ENCODE results near the gene LTO1. TPM values are rescaled to one million over a fixed set of nuclear protein-coding genes. Genes with fewer than 3 reads are reported as not detected.
A peak's percentile ranks its signal among the peaks of the same experiment; 100 is the strongest.

LTO1 gene, protein sequence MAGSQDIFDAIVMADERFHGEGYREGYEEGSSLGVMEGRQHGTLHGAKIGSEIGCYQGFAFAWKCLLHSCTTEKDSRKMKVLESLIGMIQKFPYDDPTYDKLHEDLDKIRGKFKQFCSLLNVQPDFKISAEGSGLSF
- 89.6 and 94.0 TPM in 2 replicates for total RNA-seq (2013; cell fraction: nucleolus; rRNA removed)
- total RNA-seq (2014; rRNA removed), result 14.2 and 19.8 TPM in 2 replicates
- 12.4 and 12.5 TPM in 2 replicates for total RNA-seq (2014; rRNA removed; fragmentation: Illumina TruSeq; extraction: Trizol)
- 15.2 and 17.4 TPM in 2 replicates for total RNA-seq (2021)
- 8.4 TPM for polyA plus RNA-seq (2011; ENCODE audit: low read depth)
- polyA plus RNA-seq (2011; rRNA removed), result 15.6 and 16.8 TPM in 2 replicates
- 19.8 and 21.4 TPM in 2 replicates for polyA plus RNA-seq (2011; cell fraction: cytosol; rRNA removed)
- polyA plus RNA-seq (2011; cell fraction: nucleus; rRNA removed), result 20.7 and 33.5 TPM in 2 replicates
- polyA plus RNA-seq (2012), result 10.4 and 12.6 TPM in 2 replicates
- 14.7 and 23.4 TPM in 2 replicates for polyA plus RNA-seq (2014; fragmentation: Illumina TruSeq; extraction: Trizol)
- polyA plus RNA-seq (2014; fragmentation: Nextera tagmentation; extraction: Ambion mirVana), result 1 to 10 TPM; 2.6 to 5.4 TPM
- 25.8 and 27.5 TPM in 2 replicates for polyA plus RNA-seq (2014; rRNA removed)
- 10 to 100 TPM; 11.7 to 17.5 TPM for polyA plus RNA-seq (2016; fragmentation: Nextera tagmentation; extraction: Ambion mirVana)
- polyA minus RNA-seq (2011; rRNA and poly(A)+ RNA removed), result 8.9 and 14.1 TPM in 2 replicates
- 4.8 and 7.8 TPM in 2 replicates for polyA minus RNA-seq (2011; cell fraction: cytosol; rRNA and poly(A)+ RNA removed)
- 13.3 and 25.9 TPM in 2 replicates for polyA minus RNA-seq (2011; cell fraction: nucleus; rRNA and poly(A)+ RNA removed)
- Bru-seq, nascent RNA, result percentile 75 among the genes with signal in this experiment
- percentile 80 among the genes with signal in this experiment for BruChase-seq, experiment 1, labeled RNA remaining after a 6-hour chase
- BruChase-seq, experiment 2, labeled RNA remaining after a 2-hour chase, result percentile 75 among the genes with signal in this experiment
- long read RNA-seq, experiment 1, partial matches to known transcripts, result 0 of 3 reads
- long read RNA-seq, experiment 1, other reads (novel, unspliced or antisense), result 1 of 3 reads
- long read RNA-seq, experiment 2, transcript LTO1-211 (3 exons, 775 nt), result major isoform, 5 of 18 reads
- long read RNA-seq, experiment 2, partial matches to known transcripts, result 1 of 18 reads
- long read RNA-seq, experiment 2, other reads (novel, unspliced or antisense), result 7 of 18 reads

GRCh38 chr11:69674886-69675714 lies at the start of gene LTO1:
TSS of gene LTO1 (minus strand) at chr11:69675353. CDS start at chr11:69675239, 114 bp downstream.
- Histone ChIP-seq H3K9me3 (replicated peaks; ENCODE audit: control insufficient read depth, insufficient read depth, low read length) (no peaks in the 10 kb centered on the region), H4K20me1 (ENCODE audit: control insufficient read depth, insufficient read depth) (no peaks in the 10 kb centered on the region), H3K27ac (ENCODE audit: control insufficient read depth, insufficient read depth) (peak within 1 kb of the TSS; percentile 74), H3K36me3 (ENCODE audit: control insufficient read depth in 2 of 2, insufficient read depth in 2 of 2, low read length in 1 of 2) (peaks cover 2 to 4% of the 10 kb centered on the region in 2 experiments; a peak in 3 of 4 replicates), H3K4me3 (peak within 1 kb of the TSS; percentile 86), H3K4me1 (ENCODE audit: control insufficient read depth, insufficient read depth, low read length) (no peaks in the 10 kb centered on the region; the same call in 1 of the 2 replicates), H3K27me3 (replicated peaks in 1 of 2; ENCODE audit: control insufficient read depth in 2 of 2, insufficient read depth in 2 of 2, low read length in 1 of 2) (no peaks in the 10 kb centered on the region), H3K79me2 (ENCODE audit: control insufficient read depth, insufficient read depth, low read length) (peaks cover 16% of the 10 kb centered on the region), H2AFZ (ENCODE audit: control insufficient read depth, low read depth, low read length) (peak within 1 kb of the TSS; percentile 93), H3K4me2 (ENCODE audit: control insufficient read depth, insufficient read depth) (peak within 1 kb of the TSS; percentile 89), H3K9ac (ENCODE audit: control insufficient read depth, insufficient read depth, low read length) (peak within 1 kb of the TSS; percentile 95)
- POLR2A ChIA-PET, result no interaction called here
- ATAC-seq (peak; percentile 96), FAIRE-seq (peak; percentile 87), DNase-seq (ENCODE audit: low read depth, low spot score) (peak; percentile 57)
- intact Hi-C loops (cut with micrococcal nuclease; ENCODE audit: unreplicated experiment) (loop anchor here (5.0 kb wide), 1 partner anchor 573 kb away; no protein-coding TSS in a partner anchor), in situ Hi-C loops (cut with MboI) (no loop called here)
- no TSS peak for BruUV-seq (replicated peaks)
- CTCF ChIA-PET, result interaction anchor here (0.6 to 1.7 kb wide), 4 partner anchors 10 to 574 kb away, joined by 3 to 9 read pairs (median 4); no protein-coding TSS in a partner anchor
- 9% methylated on average over 72 of the region's 72 CpGs for WGBS (ENCODE audit: insufficient coverage, insufficient replicate concordance, low lambda C conversion rate, missing lambda C conversion rate)
- SMC1A ChIA-PET (ENCODE audit: uncharacterized antibody, unreplicated experiment), result interaction anchor here (0.7 to 1.6 kb wide), 2 partner anchors 421 to 574 kb away, joined by 3 read pairs; no protein-coding TSS in a partner anchor
- RAD21 ChIA-PET (ENCODE audit: unreplicated experiment), result no interaction called here
- TF ChIP-seq LARP7 (IDR thresholded peaks at IDR 0.05) (peak; percentile 92; the same call in 1 of the 2 replicates), MEF2A (IDR thresholded peaks at IDR 0.05; ENCODE audit: insufficient read depth, low read depth, low read length) (no peak), YY1 (IDR thresholded peaks at IDR 0.05; ENCODE audit: low read depth, low read length) (peak; percentile 39; the same call in 1 of the 2 replicates), MEF2B (IDR thresholded peaks at IDR 0.05; ENCODE audit: partially characterized antibody, poor library complexity, severe bottlenecking) (peak; percentile 22), MLLT1 (IDR thresholded peaks at IDR 0.05) (peak; percentile 94), ZZZ3 (IDR thresholded peaks at IDR 0.05; ENCODE audit: control insufficient read depth, insufficient read length, low read depth) (no peak), DPF2 (IDR thresholded peaks at IDR 0.05) (peak; percentile 73; the same call in 1 of the 2 replicates), RELA (IDR thresholded peaks at IDR 0.05; ENCODE audit: borderline replicate concordance, partially characterized antibody) (peak; percentile 62), ZSCAN29 (IDR thresholded peaks at IDR 0.05) (no peak), NBN (IDR thresholded peaks at IDR 0.05) (0 out of 2 replicates have a peak, but pooled peaks have one; percentile 36), SMAD5 (IDR thresholded peaks at IDR 0.05; ENCODE audit: low read depth) (peak; percentile 69), SP1 (IDR thresholded peaks at IDR 0.05; ENCODE audit: low read depth, low read length) (peak; percentile 72), ETV6 (conservative IDR thresholded peaks at IDR 0.05 in 1 of 2, IDR thresholded peaks at IDR 0.05 in 1 of 2; ENCODE audit: borderline replicate concordance in 1 of 2, low read depth in 1 of 2) (no peak)
- TF ChIP-seq, protein P1, sequence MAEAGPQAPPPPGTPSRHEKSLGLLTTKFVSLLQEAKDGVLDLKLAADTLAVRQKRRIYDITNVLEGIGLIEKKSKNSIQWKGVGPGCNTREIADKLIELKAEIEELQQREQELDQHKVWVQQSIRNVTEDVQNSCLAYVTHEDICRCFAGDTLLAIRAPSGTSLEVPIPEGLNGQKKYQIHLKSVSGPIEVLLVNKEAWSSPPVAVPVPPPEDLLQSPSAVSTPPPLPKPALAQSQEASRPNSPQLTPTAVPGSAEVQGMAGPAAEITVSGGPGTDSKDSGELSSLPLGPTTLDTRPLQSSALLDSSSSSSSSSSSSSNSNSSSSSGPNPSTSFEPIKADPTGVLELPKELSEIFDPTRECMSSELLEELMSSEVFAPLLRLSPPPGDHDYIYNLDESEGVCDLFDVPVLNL (IDR thresholded peaks at IDR 0.05; ENCODE audit: low read depth, low read length), result peak; percentile 55; the same call in 1 of the 2 replicates
- TF ChIP-seq, protein P2, sequence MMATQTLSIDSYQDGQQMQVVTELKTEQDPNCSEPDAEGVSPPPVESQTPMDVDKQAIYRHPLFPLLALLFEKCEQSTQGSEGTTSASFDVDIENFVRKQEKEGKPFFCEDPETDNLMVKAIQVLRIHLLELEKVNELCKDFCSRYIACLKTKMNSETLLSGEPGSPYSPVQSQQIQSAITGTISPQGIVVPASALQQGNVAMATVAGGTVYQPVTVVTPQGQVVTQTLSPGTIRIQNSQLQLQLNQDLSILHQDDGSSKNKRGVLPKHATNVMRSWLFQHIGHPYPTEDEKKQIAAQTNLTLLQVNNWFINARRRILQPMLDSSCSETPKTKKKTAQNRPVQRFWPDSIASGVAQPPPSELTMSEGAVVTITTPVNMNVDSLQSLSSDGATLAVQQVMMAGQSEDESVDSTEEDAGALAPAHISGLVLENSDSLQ (IDR thresholded peaks at IDR 0.05), result peak; percentile 36; the same call in 1 of the 2 replicates
